Measurements from ENCODE around the gene ARHGAP28. TPM values are rescaled to one million over a fixed set of nuclear protein-coding genes. Genes with fewer than 3 reads are reported as not detected.

Gene ARHGAP28
- polyA plus RNA-seq, 4 donors: 66.6 to 84.3 (median 77.5) TPM

- DNase-seq (ENCODE audit: low read depth in 4 of 4, low spot score in 3 of 4): no peak
These were observed 135.7 kb downstream of the ARHGAP28 start for GRCh38 chr18:6865251-6865650.

DNA sequence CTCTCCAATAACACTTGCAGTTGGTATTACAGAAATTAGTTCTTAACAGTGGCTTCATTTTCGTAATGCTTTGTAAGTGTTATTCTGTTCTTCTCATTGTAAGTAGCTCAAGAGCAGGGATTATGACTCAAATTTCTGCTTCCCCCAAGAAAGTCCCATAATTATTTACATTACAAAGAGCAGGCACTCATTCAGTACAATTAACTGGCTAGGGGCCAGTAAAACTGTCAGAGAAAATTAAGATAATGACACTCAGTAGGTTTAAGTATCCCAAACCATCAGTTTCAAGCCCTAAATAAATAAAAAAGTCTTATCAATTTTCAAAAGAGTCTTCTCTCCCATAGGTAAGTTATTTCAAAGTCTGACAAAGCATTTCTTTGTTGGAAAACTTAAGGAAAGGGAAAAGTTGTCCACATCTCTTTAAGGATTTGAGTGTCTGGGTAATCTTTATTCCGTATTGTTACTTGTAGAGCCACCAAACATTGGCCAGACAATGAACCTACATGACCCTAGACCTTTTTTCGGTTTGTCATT, 137.1 kb downstream of the ARHGAP28 start:
- no peak for DNase-seq (ENCODE audit: low read depth in 4 of 4, low spot score in 3 of 4)

DNA sequence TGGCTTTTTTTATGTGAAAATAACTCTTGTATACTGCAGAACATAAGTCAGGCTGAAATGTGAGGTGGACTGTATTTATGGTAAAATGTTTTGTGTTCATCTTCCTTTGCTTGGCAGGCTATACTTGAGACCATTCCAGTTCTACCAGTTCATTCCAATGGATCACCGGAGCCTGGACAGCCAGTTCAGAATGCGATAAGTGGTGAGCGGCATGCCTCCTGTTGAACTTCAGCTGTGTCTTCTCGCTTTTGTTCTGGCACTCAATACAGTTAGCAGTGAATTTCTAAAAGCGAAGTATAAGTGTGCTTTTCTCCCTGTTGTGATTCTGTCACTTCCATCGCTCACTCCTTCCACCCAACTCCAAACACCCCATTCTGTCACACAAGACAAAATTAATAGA, 138.5 kb downstream of the ARHGAP28 start:
- no peak for DNase-seq (ENCODE audit: low read depth in 4 of 4, low spot score in 3 of 4)

DNA sequence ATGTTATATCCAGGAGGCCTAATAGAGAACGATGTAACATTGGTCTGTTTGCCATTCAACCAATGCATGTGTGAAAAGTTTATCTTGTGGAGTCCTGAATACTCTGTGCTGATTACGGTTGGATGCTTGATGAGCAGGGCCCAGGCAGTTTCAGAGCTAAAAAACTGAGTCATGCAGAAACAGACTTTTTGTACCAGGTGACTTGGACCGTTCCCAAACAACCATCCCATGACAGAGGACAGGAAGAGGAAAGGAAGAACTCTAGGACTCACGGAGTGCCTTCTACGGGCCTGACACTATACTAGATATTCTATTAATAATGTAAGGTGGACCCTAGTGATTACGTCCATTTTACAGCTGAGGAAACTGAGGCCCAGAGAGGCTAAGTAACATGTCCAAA, 142.1 kb downstream of the ARHGAP28 start:
- no peak for DNase-seq (ENCODE audit: low read depth in 4 of 4, low spot score in 3 of 4)

DNA sequence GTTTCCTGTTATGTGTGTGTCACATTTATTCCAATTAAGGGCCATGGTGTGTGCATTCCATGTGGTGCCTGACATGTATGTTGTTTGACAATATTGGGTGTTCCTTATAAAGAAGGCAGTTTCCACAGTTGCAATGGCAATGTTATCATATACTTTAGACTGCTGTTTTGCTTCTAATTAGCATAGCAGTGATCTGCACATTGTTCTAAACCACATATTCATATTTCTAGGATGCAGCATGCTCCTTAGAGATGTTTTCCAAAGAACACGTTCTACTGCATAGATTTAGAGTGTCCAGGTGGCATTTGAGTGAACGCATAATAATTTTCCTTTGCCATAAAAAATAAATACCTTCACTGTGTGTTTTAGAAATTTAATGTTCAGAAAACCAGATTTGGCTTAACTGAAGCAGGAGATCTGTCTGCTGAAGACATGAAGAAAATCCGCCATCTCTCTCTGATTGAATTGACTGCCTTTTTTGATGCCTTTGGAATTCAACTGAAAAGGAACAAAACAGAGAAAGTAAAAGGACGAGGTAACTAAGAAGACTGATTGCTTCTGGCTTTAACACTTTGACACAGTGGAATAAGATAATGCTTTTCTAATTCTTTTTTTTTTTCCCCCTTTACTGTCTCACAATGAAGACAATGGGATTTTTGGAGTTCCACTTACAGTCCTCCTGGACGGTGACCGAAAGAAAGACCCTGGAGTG, 143.7 kb downstream of the ARHGAP28 start:
- DNase-seq (ENCODE audit: low read depth in 4 of 4, low spot score in 3 of 4): no peak

DNA sequence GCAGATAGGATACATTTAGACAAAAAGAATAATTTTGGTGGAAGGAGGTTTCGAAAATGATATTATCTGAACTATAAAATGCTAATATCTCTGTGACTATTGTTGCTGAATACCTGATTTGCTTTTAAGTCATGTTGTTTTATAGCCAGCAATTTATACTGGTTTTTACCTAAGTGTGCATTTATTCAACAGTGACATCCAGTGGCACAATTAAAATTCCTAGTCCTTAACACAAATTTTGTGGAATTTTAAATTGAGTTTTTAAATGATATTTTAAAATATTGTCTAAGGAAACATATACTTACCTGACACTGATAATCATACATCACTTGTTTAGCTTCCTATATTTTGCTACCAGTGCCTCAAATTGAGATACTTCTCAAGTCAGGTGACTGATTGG, 144.8 kb downstream of the ARHGAP28 start:
- DNase-seq (ENCODE audit: low read depth in 4 of 4, low spot score in 3 of 4): no peak

- no peak for DNase-seq (ENCODE audit: low read depth in 4 of 4, low spot score in 3 of 4)
These were observed 146.2 kb downstream of the ARHGAP28 start for GRCh38 chr18:6875749-6876148.

- no peak for DNase-seq (ENCODE audit: low read depth in 4 of 4, low spot score in 3 of 4)
These were observed 147.1 kb downstream of the ARHGAP28 start for GRCh38 chr18:6876641-6877041.

DNA sequence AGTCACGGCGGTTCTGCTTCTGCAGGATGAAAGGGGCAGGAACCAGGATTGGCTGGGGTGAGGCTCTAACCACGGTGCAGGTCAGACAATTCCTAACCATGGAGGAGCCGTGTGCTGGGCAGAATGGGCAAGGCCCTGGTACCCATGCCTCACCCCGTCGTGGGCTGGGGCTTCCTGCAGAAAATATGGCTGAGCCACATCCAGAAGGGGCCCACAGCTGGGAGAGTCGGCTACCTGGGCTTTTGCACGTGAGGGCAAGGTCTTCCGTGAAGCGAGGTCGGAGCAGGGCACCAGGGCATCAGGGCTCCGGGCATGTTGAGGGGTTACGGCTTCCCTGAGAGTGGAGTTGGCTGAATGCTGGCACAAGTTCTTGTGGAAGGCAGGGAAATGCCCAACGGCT, 147.8 kb downstream of the ARHGAP28 start:
- no peak for DNase-seq (ENCODE audit: low read depth in 4 of 4, low spot score in 3 of 4)

- no peak for DNase-seq (ENCODE audit: low read depth in 4 of 4, low spot score in 3 of 4)
These were observed 149.2 kb downstream of the ARHGAP28 start for GRCh38 chr18:6878556-6879297.

GRCh38 chr18:6879508-6880195, 150.1 kb downstream of the ARHGAP28 start:
- DNase-seq (ENCODE audit: low read depth in 4 of 4, low spot score in 3 of 4): no peak

DNA sequence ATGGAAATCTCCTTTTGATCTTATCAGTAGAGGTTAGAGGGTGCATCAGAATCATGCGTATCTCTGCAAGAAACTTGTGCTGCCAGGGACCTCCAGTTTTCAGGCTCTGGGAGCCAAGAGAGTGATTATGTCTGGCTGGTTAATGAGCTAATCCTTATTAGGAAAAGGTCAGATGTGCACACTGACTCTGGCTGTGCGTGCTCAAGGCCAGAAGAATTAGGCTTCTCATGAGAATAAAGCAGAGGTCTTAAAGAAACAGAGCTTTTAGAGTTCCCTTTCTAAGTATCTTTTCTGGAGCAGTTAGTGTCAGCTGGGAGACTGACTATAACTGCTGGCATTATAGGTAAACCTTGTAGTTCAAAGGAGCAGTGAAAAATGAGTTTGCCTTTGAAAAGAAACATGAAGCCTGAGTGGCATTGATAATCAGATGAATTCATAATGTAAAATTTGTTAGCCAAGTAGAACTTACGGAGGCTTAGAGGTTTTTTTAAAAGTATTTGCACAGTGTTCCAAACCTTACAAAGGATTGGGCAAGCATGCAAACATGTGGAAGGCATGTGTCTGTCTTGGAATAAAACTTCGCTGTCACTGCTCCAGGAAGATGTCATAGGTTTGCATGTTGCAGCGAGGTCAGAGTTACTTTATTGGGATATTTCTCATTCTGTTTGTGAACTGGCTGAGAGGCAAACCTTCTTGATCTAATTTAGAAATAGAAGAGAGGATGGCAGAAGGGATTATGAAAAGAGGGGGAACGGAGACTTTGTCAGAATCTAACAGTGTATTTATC, 151.7 kb downstream of the ARHGAP28 start:
- DNase-seq (ENCODE audit: low read depth in 4 of 4, low spot score in 3 of 4): no peak

DNA sequence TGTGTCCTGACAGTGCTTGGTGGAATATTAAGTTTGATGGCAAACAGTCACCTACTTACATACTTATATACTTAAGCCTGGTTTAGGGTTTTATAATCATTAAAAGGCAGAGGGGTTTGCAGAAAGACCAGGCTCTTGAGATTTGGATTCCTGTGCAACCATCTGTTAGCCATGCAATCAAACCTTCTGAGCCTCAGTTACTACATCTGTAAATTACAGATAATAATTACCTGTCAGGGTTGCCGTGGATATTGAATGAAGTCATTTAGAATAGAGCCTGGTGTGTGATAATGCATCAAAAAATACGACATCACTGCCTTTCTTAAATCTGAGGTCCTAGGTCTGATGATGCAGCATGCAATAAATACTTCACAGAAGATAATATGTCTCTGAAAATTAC, 152.9 kb downstream of the ARHGAP28 start:
- DNase-seq (ENCODE audit: low read depth in 4 of 4, low spot score in 3 of 4): no peak

DNA sequence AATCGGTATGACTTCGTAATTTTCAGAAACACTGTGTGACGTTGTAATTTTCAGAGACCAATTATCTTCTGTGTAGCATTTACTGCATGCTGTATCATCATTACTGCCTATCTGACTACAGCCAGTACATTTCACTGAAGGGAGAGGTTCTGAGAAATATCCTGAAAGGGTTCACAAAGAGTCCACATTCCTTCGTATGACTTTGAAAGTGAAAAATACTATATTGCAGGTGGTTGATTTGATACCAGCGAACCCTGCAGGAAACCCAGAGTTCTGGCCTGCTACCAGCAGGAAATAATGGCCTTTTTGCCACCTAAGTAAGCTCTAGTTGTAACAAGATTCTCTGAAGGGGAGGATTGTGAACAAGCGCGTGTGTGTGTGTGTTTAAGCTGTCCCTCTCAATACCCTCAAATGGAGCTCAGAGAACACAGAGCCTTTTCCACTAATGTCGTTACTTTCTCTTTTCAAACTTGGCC, 155.5 kb downstream of the ARHGAP28 start:
- peak in 3 of 4 donors; percentile 20 to 36 (median 23) for DNase-seq (ENCODE audit: low read depth in 4 of 4, low spot score in 3 of 4)

- DNase-seq (ENCODE audit: low read depth in 4 of 4, low spot score in 3 of 4): peak; percentile 51 to 67 (median 59)
These were observed 156.7 kb downstream of the ARHGAP28 start for GRCh38 chr18:6885992-6886796.

- DNase-seq (ENCODE audit: low read depth in 4 of 4, low spot score in 3 of 4): no peak
These were observed 157.3 kb downstream of the ARHGAP28 start for GRCh38 chr18:6886797-6887330.

- DNase-seq (ENCODE audit: low read depth in 4 of 4, low spot score in 3 of 4): no peak
These were observed 162.3 kb downstream of the ARHGAP28 start for GRCh38 chr18:6891788-6892187.

GRCh38 chr18:6901286-6901926, 171.9 kb downstream of the ARHGAP28 start:
- no peak for DNase-seq (ENCODE audit: low read depth in 4 of 4, low spot score in 3 of 4)

- no peak for DNase-seq (ENCODE audit: low read depth in 4 of 4, low spot score in 3 of 4)
These were observed 187.6 kb downstream of the ARHGAP28 start for GRCh38 chr18:6917072-6917471.

All from right renal pelvis (tissue), 4 donors.